Endothelial cell of umbilical vein (primary cell): ENCODE results near the gene FUT7. TPM values are rescaled to one million over a fixed set of nuclear protein-coding genes. Genes with fewer than 3 reads are reported as not detected.

ENCODE experiments used
- BruUV-seq: library from RNA; stranded (reverse); fragments of 400-500 nt; replicated peaks from 2 replicates; lab custom pipeline; 2021; lab: Mats Ljungman, UMichigan
- CTCF ChIA-PET: fragments of 300-600, 350-600 bp; sonication (Branson Sonifier 250); formaldehyde crosslinking; loops from one replicate; lab custom pipeline; 2021; ENCODE audit warnings: antibody characterized with exemption, inconsistent platforms; lab: Charles Lee
- POLR2A ChIA-PET: fragments of 300-600, 350-600 bp; sonication (Branson Sonifier 250); formaldehyde crosslinking; loops from one replicate; lab custom pipeline; 2021; ENCODE audit warnings: antibody characterized with exemption, inconsistent platforms; lab: Charles Lee
- DNase-seq: peaks from one replicate; pipeline ENCODE4 v3.0.0-alpha.2; 2011; ENCODE audit warnings: low read depth, low spot score
- FAIRE-seq: peaks from 2 replicates; lab custom pipeline; 2011; peaks lifted over from hg19 to GRCh38; lab: Jason Lieb, UNC
- H2AFZ ChIP-seq: 2 replicates; pipeline ENCODE4 v1.6.0; 2012; ENCODE audit warnings: low read depth, low read length, control low read depth, inconsistent platforms
- H3K27ac ChIP-seq: 2 replicates; pipeline ENCODE4 v1.5.1; 2011; ENCODE audit warnings: low read depth, mild to moderate bottlenecking, control low read depth, low read length, moderate library complexity; ENCODE audit not compliant: insufficient read depth
- H3K27me3 ChIP-seq, 2 experiments: 2 replicates each; pipeline versions ENCODE4 v1.6.0 to v1.6.1; 2011; ENCODE audit warnings: low read length in 2 of 2, mixed read lengths in 1 of 2; ENCODE audit not compliant: control insufficient read depth in 2 of 2, insufficient read depth in 2 of 2
- H3K36me3 ChIP-seq, 2 experiments: 2 replicates in 1 of 2; 3 replicates in 1 of 2; pipeline ENCODE4 v1.5.1; 2011; ENCODE audit warnings: low read length in 2 of 2, mild to moderate bottlenecking in 1 of 2, moderate library complexity in 1 of 2; ENCODE audit not compliant: control insufficient read depth in 2 of 2, insufficient read depth in 2 of 2; ENCODE audit errors: extremely low read depth in 1 of 2
- H3K4me1 ChIP-seq: 3 replicates; pipeline ENCODE4 v1.5.1; 2011; ENCODE audit warnings: mild to moderate bottlenecking, low read length; ENCODE audit not compliant: control insufficient read depth, insufficient read depth; ENCODE audit errors: extremely low read depth
- H3K4me2 ChIP-seq: 2 replicates; pipeline ENCODE4 v1.6.1; 2011; ENCODE audit warnings: low read length, control low read depth, mixed read lengths; ENCODE audit not compliant: insufficient read depth
- H3K4me3 ChIP-seq, 3 experiments: fragments of 200-600 bp in 1 of 3; sonication (generic), shearing (Covaris generic) in 1 of 3; replicated peaks in 1 of 3; 2 replicates each; pipeline ENCODE4 v1.5.1; 2011 to 2016; ENCODE audit warnings: control low read depth in 3 of 3, low read length in 3 of 3, mild to moderate bottlenecking in 2 of 3, inconsistent platforms in 1 of 3, low read depth in 1 of 3, moderate library complexity in 1 of 3; ENCODE audit not compliant: insufficient read depth in 1 of 3
- H3K79me2 ChIP-seq: 2 replicates; pipeline ENCODE4 v1.6.0; 2012; ENCODE audit warnings: low read length, inconsistent platforms; ENCODE audit not compliant: control insufficient read depth, insufficient read depth
- H3K9ac ChIP-seq: replicated peaks from 2 replicates; pipeline ENCODE3; 2011; ENCODE audit warnings: low read length, control low read depth; ENCODE audit not compliant: insufficient read depth; ENCODE audit errors: extremely low read depth
- H3K9me1 ChIP-seq: replicated peaks from 3 replicates; pipeline ENCODE4 v1.6.0; 2011; ENCODE audit warnings: mild to moderate bottlenecking, low read length; ENCODE audit not compliant: control insufficient read depth, insufficient read depth; ENCODE audit errors: extremely low read depth
- H3K9me3 ChIP-seq: replicated peaks from 2 replicates; pipeline ENCODE4 v1.5.1; 2012; ENCODE audit warnings: low read length, inconsistent platforms; ENCODE audit not compliant: control insufficient read depth, insufficient read depth
- H4K20me1 ChIP-seq: replicated peaks from 2 replicates; pipeline ENCODE3; 2011; ENCODE audit warnings: mild to moderate bottlenecking, low read length; ENCODE audit not compliant: control insufficient read depth, insufficient read depth; ENCODE audit errors: extremely low read depth
- EZH2 ChIP-seq: IDR thresholded peaks from 2 replicates; pipeline ENCODE4 v1.6.1; 2012; ENCODE audit warnings: borderline replicate concordance, low read depth, mild to moderate bottlenecking, moderate library complexity, low read length, inconsistent platforms; ENCODE audit not compliant: severe bottlenecking
- FOS ChIP-seq: IDR thresholded peaks from 2 replicates; pipeline ENCODE4 v1.6.1; 2011; ENCODE audit warnings: mild to moderate bottlenecking, low read length, moderate library complexity, borderline replicate concordance; ENCODE audit not compliant: insufficient read depth
- GATA2 ChIP-seq: IDR thresholded peaks from 2 replicates; pipeline ENCODE4 v1.7.0; 2011; ENCODE audit warnings: low read depth, mild to moderate bottlenecking, moderate library complexity, mixed read lengths, low read length; ENCODE audit not compliant: insufficient read length, insufficient read depth
- MAX ChIP-seq: IDR thresholded peaks from 2 replicates; pipeline ENCODE4 v1.6.1; 2011; ENCODE audit not compliant: insufficient read depth, insufficient read length
- dilution Hi-C: fragments of 300-500 bp; cut with MboI; formaldehyde crosslinking; loops from one replicate; pipeline ENCODE4 v1.15.0; 2019; ENCODE audit warnings: low sequenced_read_pairs; ENCODE audit not compliant: extremely low pct_ligation_motif_present
- intact Hi-C: fragments of 100-400 bp; cut with micrococcal nuclease; formaldehyde crosslinking; loops from one replicate; pipeline ENCODE4 v1.10.0; 2022
- polyA plus RNA-seq, 4 experiments: library from polyadenylated mRNA; depleted of rRNA in 3 of 4; stranded (reverse) in 3 of 4; unstranded in 1 of 4; fragments of >200 nt; gene quantifications; 2 replicates each; pipeline versions ENCODE4 v1.2.1 to v1.2.3, GENCODE V29; 2011 to 2012; ENCODE audit warnings: missing spikeins in 1 of 4
- total RNA-seq: library from RNA; stranded (reverse); gene quantifications from 2 replicates; pipeline ENCODE4 v1.2.3, GENCODE V29; 2021

FUT7 gene
- total and polyA plus RNA-seq, 2 donors (not counting 3 experiments of a cell fraction or from before 2014, with no cell fraction given), result not detected

- CTCF ChIA-PET, result interaction anchor here (1.0 to 1.9 kb wide), 3 partner anchors 12 to 25 kb away, joined by 3 to 6 read pairs (median 3); no protein-coding TSS in a partner anchor
- no peaks in the 10 kb centered on the region for H3K36me3 ChIP-seq
- intact Hi-C loops, result no loop called here
- H3K4me3 ChIP-seq, result no peak overlapping the region
- no peaks in the 10 kb centered on the region for H4K20me1 ChIP-seq
- H3K9me3 ChIP-seq, result no peaks in the 10 kb centered on the region
- no peaks in the 10 kb centered on the region for H3K4me1 ChIP-seq
- no peak overlapping the region for H3K27ac ChIP-seq
- H3K9me1 ChIP-seq, result no peaks in the 10 kb centered on the region
- DNase-seq, result no peak
- no TSS peak for BruUV-seq
- H2AFZ ChIP-seq, result no peak overlapping the region
- H3K27me3 ChIP-seq, result no peaks in the 10 kb centered on the region
- POLR2A ChIA-PET, result no interaction called here
- no peak for FAIRE-seq
- H3K79me2 ChIP-seq, result no peaks in the 10 kb centered on the region
- H3K9ac ChIP-seq, result no peak overlapping the region
- H3K4me2 ChIP-seq, result no peak overlapping the region
- dilution Hi-C loops, result no loop called here
- TF ChIP-seq FOS (no peak), MAX (no peak), EZH2 (no peak)
Measured at GRCh38 chr9:137009938-137010732, 21.8 kb downstream of the FUT7 start.

- dilution Hi-C loops (no loop called here), intact Hi-C loops (no loop called here)
- DNase-seq (no peak), FAIRE-seq (no peak)
- ChIA-PET POLR2A (no interaction called here), CTCF (interaction anchor here (1.0 to 2.0 kb wide), 3 partner anchors 11 to 20 kb away, joined by 3 to 6 read pairs (median 5); no protein-coding TSS in a partner anchor)
- no peaks in the 10 kb centered on the region for H3K36me3 ChIP-seq
- no peak overlapping the region for H3K27ac ChIP-seq
- no peak overlapping the region for H3K4me2 ChIP-seq
- H3K79me2 ChIP-seq, result no peaks in the 10 kb centered on the region
- no peak overlapping the region for H3K4me3 ChIP-seq
- no peaks in the 10 kb centered on the region for H3K4me1 ChIP-seq
- BruUV-seq, result no TSS peak
- H3K27me3 ChIP-seq, result no peaks in the 10 kb centered on the region
- no peaks in the 10 kb centered on the region for H4K20me1 ChIP-seq
- H3K9me1 ChIP-seq, result no peaks in the 10 kb centered on the region
- H2AFZ ChIP-seq, result no peak overlapping the region
- H3K9ac ChIP-seq, result no peak overlapping the region
- H3K9me3 ChIP-seq, result no peaks in the 10 kb centered on the region
- TF ChIP-seq GATA2, result no peak
Measured at GRCh38 chr9:137009217-137009616, 22.7 kb downstream of the FUT7 start.
